ENCODE measurements around the gene GARIN5A. TPM values are rescaled to one million over a fixed set of nuclear protein-coding genes. Genes with fewer than 3 reads are reported as not detected.
"Not testable (repeated sequence)": the region's sequence is repeated elsewhere in the genome, so short reads cannot be mapped to it uniquely, and the experiment has no call there.

Gene GARIN5A
- polyA plus RNA-seq, 4 donors: 3.3 to 10.3 (median 6.6) TPM

DNA sequence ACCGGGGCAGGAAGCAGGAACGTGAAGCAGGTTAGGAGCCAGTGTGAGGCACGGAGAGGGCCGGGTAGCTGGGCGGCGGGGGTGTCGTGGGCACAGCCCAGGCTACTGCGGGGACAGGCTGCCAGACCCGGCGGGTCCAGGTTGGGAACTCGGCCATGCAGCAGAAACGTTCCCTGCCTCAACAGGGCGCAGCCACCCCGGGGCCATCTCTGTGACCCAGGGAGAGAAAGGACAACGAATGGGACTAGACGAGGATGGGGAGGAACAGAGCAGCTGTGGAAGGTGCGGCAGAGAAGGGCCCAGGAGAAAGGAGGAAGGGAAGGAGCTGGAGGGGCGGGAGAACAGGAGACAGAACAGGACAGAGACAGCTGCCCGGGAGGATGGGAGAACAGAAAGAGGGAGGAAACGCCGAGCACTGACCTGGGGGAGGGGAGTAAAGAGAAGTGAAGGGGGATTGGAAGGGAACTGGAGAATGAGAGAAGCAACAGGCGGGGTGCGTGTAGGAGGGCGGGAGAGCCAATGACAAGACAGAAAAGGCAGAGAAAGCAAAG lies 12.9 kb upstream of the GARIN5A start:
- DNase-seq (ENCODE audit: low read depth in 4 of 4, low spot score in 3 of 4): no peak

DNA sequence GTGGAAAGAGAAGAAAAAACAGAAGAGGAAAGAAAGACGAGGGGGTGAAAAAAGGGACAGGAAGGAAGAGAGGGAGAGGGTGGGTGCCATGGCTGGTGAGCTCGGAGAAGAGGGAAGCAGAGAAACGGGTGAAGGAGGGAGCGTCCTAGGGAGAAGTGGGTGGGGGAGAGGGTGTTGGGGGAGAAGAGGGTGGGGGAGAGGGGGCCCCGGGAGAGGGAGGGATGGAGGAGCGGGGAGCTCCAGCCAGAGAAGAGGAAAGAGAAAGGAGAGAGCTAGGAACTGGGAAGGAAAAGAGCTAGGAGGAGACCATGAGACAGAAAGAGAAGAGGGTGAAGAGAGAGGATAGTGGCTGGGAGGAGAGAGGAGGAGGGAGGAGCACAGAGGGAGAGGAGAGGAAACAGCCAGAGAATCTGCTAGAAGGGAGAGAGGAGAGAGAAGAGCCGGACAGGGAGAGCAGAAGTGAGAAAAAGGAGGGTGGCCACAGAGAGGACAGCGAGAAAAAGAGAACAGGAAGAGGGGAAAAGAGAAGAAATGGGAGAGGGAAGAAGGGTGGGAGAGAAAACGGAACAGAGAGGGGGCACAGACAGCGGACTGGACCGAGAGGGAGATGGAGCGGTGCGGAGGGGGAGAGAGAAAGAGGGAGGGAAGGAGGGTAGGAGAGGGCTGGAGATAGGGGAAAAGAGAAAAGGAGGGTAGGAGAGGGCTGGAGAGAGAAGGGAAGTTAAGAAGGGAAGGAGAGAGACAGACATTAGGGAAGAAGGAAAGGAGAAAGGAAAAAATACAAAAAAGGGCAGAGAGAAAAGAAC lies 11.9 kb upstream of the GARIN5A start:
- DNase-seq (ENCODE audit: low read depth in 4 of 4, low spot score in 3 of 4): no peak

DNA sequence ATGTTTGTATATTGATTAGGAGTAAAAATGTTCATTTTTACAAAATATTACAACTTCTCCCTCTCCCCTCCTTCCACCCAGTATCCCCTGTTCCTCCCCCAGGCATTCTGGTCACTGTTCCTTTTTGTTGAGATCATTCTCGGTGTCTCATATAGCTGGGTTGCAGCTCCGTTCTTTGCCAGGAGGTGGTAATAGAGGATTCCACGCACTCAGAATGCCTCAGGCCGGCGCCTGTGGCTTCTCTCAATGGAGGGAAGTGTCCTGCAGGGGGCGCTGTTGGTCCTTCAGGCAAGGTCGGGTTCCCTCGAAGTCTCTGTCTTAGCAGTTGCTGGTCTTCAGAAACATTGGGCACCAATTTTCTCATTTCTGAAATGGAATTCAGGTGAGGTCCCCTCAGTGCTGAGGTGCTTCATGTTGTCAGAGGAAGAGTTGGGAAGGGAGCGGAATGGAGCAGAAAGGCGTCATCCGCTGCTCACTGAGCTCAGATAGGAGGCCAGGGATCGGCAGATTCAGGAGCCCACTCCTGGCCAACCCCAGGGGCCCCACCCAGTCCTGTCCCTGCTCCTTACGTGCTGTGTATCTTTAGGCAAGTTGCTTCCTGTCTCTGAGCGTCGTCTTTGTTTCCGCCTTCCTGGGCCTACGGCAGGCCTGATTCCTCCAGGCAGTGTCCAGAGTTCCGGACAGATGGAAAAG lies 10.3 kb upstream of the GARIN5A start:
- no peak for DNase-seq (ENCODE audit: low read depth in 4 of 4, low spot score in 3 of 4)

DNA sequence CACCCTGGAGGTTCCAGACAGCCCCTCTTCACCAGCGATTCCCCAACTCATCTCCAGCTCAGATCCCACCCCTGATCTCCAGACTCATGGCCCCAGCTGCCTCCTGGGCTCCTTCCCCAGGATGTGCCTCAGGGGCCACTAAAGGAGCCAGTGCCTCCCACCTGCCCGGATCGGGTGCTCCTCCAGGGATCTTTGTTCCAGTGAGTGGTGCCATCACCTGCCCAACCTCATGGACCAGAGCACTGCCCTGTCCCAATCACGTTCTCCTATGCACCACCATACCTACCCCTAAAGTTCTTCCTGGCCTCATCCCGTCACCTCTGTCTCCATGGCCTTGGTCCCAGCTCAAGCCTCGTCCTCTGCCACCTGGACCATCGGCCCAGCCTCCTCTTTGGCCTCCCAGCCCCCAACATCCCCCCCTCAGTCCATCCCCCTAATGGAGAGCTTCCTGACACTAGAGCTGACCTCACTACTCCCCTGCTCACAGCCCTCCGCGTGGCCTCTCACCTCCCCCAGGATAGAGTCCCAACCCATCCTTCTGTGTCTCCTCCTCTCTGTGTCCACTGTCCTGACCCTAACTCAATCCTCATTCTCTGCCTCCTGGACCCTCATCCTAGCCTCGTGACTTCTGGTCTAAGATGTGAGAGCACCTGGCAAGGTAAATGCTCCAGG lies 8.8 kb upstream of the GARIN5A start:
- no peak for DNase-seq (ENCODE audit: low read depth in 4 of 4, low spot score in 3 of 4)

DNA sequence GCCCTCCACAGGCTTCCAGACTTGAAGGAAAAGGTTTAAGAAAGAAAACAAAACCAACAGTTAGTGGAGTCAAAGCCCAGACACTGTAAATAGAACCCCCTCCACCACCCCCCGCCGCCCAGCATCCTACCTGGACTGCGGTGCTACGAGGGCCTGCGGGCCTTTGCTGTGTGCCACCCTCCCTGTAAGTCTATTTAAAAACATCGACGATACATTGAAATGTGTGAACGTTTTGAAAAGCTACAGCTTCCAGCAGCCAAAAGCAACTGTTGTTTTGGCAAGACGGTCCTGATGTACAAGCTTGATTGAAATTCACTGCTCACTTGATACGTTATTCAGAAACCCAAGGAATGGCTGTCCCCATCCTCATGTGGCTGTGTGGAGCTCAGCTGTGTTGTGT lies 6.3 kb upstream of the GARIN5A start:
- DNase-seq (ENCODE audit: low read depth in 4 of 4, low spot score in 3 of 4): no peak

DNA sequence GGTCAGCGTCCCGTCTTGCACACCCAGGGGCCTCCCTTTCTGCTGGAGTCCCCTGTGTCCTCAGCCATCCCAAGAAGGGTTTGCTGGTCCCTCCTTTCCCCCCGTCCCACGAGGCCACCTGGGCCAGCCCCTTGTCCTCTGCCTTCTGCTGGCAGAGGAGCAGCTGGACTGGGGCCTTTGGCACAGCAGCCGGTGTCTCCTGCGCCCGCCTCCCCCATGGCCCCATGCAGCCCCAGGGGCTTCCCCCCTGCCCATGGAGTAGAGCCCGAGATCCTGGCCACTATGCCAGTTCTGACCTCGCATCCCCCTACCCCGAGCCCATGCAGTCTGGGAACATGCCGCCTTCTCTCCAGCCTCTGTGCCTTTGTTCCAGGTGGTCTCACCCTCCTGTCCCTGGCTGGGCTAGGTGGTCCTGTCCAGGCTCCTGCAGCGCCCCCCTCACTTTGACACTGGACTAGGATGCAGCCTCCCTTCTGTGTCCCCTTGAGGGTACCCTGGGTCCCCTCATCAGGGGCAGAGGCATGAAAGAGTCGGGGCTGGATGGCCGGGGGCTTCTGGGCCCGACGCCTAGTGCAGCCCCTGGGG lies 5.7 kb upstream of the GARIN5A start:
- DNase-seq (ENCODE audit: low read depth in 4 of 4, low spot score in 3 of 4): no peak

DNA sequence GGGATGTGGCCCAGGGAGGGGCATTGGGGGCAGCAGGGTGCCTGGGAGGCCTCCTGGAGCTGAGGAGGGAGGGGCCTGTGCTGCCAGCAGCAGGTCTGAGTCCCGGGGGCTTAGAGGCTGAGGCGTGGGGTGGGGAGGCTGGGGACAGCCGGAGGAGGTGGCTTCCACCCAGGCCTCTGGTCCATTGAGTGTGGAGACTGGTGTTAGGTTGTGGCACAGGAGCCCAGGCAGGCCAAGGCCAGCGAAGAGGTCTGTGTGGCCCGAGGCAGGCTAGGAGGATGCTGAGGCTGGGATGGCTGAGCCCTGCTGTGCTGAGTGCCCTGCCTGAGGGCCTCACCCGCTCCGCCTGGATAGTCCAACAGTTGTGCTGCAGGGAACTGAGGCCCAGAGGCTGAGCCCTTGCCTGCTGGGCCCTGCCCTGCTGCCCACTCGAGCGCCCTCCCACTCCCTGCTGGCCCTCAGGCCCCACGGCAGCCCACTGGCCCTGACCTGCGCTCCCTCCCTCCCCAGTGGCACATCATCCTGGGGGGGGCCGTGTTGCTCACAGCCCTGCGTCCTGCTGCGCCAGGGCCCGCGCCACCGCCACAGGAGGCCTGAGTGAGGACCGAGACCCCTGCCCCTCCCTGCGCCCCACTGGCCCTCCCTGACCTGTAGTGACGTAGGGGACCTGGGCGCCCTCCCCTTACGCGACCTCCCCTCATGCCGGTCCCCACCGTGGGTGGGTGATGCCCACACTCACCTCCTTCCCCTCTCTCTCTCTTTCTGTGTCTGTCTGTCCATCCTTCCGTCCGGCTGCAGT lies 4.9 kb upstream of the GARIN5A start:
- no peak for DNase-seq (ENCODE audit: low read depth in 4 of 4, low spot score in 3 of 4)

DNA sequence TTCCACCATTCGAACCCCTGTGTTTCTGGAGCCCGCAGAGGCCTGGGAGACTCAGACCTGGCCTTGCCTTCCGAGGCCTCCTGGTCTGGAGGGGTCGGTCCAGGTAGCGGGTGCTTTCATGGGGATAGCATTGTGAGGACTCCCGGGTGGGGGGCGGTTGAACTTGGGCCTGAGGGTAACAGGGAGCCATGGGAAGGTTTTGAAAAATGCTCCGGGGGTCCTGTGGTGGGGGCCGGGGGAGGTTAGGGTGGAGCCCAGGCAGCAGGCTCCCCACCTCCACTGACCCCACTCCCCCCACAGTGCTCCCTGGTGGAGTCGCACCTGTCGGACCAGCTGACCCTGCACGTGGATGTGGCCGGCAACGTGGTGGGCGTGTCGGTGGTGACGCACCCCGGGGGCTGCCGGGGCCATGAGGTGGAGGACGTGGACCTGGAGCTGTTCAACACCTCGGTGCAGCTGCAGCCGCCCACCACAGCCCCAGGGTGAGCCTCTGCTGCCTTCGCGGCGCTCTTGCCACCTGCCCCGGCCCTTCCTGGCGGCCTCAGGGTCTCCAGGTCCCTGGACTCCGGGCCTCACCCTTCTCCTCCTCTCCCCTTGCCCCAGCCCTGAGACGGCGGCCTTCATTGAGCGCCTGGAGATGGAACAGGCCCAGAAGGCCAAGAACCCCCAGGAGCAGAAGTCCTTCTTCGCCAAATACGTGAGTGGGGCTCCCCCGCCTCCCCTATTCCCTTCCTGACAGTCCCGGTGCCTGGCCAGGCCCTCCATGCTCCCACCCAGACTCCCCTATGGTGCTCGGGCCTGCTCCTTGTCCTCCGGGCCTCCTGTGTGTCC lies 3.8 kb upstream of the GARIN5A start:
- DNase-seq (ENCODE audit: low read depth in 4 of 4, low spot score in 3 of 4): no peak

DNA sequence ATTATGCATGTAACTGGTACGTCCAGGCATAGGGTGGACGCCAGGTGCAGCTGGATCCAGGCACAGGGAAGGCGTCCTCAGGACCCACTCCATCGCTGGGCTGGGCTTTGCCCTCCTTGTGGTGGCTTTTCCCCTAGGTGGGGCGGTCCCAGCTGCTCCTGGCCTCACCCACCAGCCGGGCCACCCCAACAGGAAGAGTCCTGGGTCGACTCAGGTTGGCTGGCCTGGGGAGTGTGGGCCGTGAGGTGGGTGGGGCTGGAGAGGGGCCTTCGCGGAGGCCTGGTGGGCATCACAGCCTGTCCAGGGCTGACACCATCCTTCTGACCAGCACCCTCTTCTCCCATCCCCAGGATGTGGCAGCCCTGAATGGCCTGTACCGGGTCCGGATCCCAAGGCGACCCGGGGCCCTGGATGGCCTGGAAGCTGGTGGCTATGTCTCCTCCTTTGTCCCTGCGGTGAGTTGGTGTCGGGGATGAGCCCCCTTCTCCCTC lies 3.2 kb upstream of the GARIN5A start:
- DNase-seq (ENCODE audit: low read depth in 4 of 4, low spot score in 3 of 4): no peak

DNA sequence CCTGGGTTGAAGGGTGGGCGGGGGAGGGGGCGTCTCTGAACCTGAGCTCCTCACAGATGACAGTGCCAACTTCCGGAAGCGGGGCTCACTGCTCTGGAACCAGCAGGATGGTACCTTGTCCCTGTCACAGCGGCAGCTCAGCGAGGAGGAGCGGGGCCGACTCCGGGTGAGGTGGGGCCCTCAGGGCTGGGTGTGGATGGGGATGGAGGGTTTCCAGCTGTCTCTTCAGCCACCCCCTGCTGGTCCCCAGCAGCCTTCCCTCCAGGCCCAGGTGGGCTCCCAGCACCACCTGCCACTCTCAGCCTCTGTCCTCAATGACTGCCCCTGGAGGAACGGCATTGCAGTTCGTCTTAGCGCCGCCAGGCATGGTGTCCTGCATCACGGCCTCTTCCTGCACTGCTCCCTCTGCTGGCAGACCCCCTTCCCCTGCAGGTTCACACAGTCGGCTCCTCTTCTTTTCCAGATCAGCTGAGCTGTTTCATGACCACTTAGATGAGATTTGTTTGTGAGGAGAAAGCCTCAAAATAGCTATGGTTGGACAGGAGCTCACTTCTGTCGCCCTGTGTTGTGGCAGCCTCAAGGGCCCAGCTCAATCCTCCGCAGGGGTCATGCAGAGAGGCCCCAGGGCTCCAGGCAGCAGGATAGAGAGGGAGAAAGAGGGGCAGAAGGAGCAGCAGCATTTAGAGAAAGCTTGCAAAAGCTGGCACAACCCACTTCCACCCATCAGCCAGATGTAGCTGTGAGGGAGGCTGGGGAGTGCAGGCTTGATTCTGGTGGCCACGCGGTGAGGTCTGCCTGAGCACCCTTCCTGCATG lies 2.5 kb upstream of the GARIN5A start:
- DNase-seq (ENCODE audit: low read depth in 4 of 4, low spot score in 3 of 4): no peak

DNA sequence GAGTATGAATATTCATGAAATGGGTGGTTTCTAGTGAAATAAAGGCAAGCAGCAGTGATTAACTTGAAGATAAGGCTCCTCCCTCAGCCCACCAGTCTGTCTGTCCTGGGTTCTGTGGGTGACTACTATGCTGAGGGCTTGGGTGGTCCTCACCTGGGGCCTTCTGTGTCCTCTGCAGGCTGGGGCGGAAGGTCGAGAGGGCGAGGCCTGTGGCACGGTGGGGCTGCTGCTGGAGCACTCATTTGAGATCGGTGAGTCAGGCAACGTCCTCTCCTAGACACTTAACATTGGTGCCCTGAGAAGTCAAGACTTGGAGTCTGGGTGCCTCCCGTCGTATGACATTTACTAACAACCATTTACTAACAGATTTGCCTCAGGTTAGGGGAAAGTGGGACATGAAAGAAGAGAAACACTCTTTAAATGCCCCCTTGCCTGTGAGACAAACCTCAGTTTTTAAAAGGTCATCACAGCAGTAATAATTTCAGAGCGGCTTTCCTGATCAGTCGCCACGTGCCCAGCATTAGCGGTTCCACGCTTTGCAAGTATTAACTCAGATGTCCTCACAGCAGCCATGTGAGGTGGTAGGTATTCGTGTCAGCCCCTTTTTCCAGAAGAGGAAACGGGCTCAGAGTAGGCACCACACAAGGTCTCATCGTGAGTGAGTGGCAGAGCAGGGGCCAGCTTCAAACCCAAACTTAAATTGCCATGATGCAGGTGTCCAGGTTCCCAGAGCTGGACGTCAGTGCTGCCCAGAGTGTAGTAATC lies 1.3 kb upstream of the GARIN5A start:
- no peak for DNase-seq (ENCODE audit: low read depth in 4 of 4, low spot score in 3 of 4)

DNA sequence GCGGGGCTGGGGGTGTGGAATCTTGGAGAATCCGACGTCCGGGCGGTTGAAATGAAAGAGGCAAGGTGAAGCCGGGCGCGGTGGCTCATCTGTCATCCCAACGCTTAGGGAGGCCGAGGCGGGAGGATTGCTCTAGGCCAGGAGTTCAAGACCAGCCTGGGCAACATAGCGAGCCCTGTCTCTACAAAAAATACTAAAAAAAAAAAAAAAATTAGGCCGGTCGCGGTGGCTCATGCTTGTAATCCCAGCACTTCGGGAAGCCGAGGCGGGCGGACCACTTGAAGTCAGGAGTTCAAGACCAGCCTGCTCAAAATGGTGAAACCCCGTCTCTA lies 225 bp upstream of the GARIN5A start:
- DNase-seq (ENCODE audit: low read depth in 4 of 4, low spot score in 3 of 4): no peak

DNA sequence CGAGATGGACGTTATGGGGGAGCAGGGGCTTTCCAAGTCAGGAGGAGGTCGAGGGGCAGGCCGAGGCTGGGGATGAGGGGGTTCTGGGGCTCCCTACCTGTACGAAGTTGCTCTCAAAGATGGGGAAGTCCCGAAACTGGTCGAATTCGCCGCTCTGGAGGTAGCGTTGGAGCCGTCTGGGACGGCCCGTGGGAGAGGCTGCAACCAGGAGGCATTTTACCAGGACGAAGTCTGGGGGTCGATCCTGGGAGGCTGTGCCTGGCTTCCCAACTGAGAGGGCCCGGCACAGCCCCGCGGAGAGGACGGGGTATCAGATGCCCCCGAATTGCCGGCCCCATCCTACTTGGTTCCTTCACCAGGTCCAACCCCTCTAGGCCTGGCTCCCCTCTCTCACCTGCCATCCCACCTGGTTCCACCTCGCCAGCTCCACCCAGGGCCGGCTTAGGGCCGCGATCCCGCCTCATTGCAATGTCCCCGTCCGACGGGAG lies 868 bp downstream of the GARIN5A start:
- DNase-seq (ENCODE audit: low read depth in 4 of 4, low spot score in 3 of 4): no peak

DNA sequence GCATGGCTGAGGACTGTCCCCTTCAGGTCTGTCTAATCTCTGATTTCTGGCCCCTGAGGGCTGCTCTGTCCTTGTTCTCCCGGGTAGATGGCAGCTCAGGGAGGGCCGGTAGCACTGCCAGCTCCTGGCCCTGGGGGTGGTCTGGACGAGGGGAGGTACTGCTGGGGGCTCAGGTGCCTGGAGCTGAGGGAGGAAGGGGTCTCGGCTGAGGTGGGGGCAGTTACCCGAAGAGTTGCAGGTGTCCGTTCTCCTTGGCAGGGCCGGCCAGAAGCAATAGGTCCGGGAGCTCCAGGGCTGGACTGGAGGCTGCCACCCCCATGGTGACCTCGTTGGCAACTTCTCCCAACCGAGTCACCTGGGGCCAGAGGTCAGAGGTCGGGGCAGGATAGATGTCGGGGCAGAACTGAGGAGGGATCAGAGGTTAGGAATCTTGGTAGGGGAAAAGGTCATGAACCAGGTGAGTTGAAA lies 1.5 kb downstream of the GARIN5A start:
- no peak for DNase-seq (ENCODE audit: low read depth in 4 of 4, low spot score in 3 of 4)

DNA sequence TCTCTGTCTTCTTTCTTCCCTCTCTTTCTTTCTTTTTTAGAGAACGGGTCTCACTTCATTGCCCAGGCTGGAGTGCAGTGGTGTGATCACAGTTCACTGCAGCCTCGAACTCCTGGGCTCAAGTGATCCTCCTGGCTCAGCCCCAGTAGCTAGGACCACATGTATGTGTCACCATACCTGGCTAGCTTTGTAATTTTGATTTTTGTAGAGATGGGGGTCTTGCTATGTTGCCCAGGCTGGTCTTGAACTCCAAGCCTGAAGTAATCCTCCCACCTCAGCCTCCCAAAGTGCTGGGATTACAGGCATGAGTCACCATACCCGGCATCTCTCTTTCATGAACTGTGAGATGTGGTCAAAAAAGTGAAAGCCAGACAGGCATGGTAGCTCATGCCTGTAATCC lies 3.3 kb downstream of the GARIN5A start:
- DNase-seq (ENCODE audit: low read depth in 4 of 4, low spot score in 3 of 4): not testable (repeated sequence)

DNA sequence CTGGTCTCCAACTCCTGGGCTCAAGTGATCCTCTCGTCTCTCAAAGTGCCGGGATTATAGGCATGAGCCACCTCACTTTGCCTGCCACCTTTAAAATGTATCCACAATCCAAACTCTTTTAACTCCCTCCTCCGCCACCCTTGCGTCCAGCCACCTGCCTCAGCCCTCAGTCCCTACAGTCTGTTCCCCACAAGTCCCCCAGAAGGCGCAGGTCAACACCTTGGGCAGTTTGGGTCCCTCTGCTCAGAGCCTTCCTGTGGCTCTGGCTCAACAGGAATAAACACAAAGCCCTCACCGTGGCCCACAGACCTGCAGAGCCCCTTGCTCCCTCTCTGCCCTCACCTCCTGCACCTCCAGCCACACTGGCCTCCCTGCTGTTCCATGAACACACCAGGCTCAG lies 7.8 kb downstream of the GARIN5A start:
- no peak for DNase-seq (ENCODE audit: low read depth in 4 of 4, low spot score in 3 of 4)

DNA sequence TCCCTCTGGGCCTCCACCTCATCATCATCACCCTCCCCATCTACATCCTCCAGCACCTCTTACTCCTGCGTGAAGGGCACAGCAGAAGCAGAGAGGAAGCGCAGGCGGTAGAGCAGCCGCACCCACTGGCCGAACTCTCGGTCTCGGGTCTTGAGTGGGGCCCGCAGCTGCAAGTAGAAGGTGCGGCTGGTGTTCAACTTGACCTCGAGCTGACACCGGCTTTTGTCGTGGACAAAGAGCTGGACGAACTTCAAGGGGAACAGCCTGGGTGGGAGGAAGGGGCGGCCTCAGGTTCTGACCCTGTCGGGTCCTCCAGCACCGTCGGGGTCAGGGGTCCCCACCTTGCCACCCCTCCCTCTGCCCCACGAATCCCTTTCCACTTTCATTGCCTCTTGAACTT lies 9.1 kb downstream of the GARIN5A start:
- DNase-seq (ENCODE audit: low read depth in 4 of 4, low spot score in 3 of 4): no peak

DNA sequence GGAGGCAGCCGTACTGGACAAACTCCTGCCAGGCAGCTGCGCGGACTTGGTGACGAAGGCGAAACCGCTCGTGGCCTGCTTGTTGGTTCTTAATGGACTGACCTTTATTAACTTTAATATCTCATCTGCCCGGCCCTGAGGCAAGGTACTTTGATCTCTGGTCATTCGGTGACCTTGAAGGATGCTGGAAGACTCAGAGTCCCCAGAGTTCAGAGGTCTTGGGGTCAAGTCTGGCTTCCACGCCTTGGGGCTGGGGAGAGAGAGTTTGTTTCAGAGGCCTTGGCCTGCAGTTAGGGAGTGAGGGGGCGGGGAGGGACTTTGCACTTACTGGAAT lies 10.0 kb downstream of the GARIN5A start:
- DNase-seq (ENCODE audit: low read depth in 4 of 4, low spot score in 3 of 4): no peak
